H9 (cell line): ENCODE measurements around the gene STK24. TPM values are rescaled to one million over a fixed set of nuclear protein-coding genes. Genes with fewer than 3 reads are reported as not detected.

Source experiments
- DNase-seq: peaks from one replicate; pipeline ENCODE4 v3.0.0-alpha.2; 2017
- H2AFZ ChIP-seq: one replicate; pipeline ENCODE4 v1.6.1; 2013; ENCODE audit warnings: mild to moderate bottlenecking, low read length, control low read depth, moderate library complexity
- H2AK5ac ChIP-seq: 2 replicates; pipeline ENCODE4 v1.6.1; 2013; ENCODE audit warnings: low read length, control low read depth, mixed read lengths; ENCODE audit not compliant: insufficient read length
- H2BK120ac ChIP-seq: one replicate; pipeline ENCODE4 v1.6.1; 2013; ENCODE audit warnings: low read depth, mild to moderate bottlenecking, low read length, control low read depth, inconsistent platforms; ENCODE audit not compliant: poor library complexity, severe bottlenecking
- H2BK12ac ChIP-seq: 2 replicates; pipeline ENCODE4 v1.6.1; 2013; ENCODE audit warnings: low read length, control low read depth, mixed read lengths, low read depth; ENCODE audit not compliant: insufficient read length
- H2BK15ac ChIP-seq: 2 replicates; pipeline ENCODE4 v1.6.1; 2013; ENCODE audit warnings: low read depth, low read length, control low read depth
- H2BK20ac ChIP-seq: one replicate; pipeline ENCODE4 v1.6.1; 2013; ENCODE audit warnings: low read depth, mild to moderate bottlenecking, low read length, control low read depth, inconsistent platforms; ENCODE audit not compliant: poor library complexity, severe bottlenecking
- H2BK5ac ChIP-seq: 2 replicates; pipeline ENCODE4 v1.6.1; 2013; ENCODE audit warnings: low read length, control low read depth, mixed read lengths; ENCODE audit not compliant: insufficient read length
- H3K14ac ChIP-seq: 2 replicates; pipeline ENCODE4 v1.6.1; 2013; ENCODE audit warnings: low read length, control low read depth; ENCODE audit not compliant: insufficient read depth
- H3K18ac ChIP-seq: 2 replicates; pipeline ENCODE4 v1.6.1; 2013; ENCODE audit warnings: low read depth, mild to moderate bottlenecking, mixed read lengths, low read length, control low read depth; ENCODE audit not compliant: insufficient read length
- H3K23ac ChIP-seq: 2 replicates; pipeline ENCODE4 v1.6.1; 2013; ENCODE audit warnings: low read length, control low read depth, mixed read lengths, low read depth; ENCODE audit not compliant: insufficient read length
- H3K23me2 ChIP-seq: 2 replicates; pipeline ENCODE4 v1.6.1; 2013; ENCODE audit warnings: low read depth, mild to moderate bottlenecking, mixed read lengths, low read length, control low read depth; ENCODE audit not compliant: insufficient read length, poor library complexity, severe bottlenecking
- H3K27ac ChIP-seq: 2 replicates; pipeline ENCODE4 v1.5.1; 2013; ENCODE audit warnings: low read length, control low read depth, mixed read lengths, low read depth; ENCODE audit not compliant: insufficient read length
- H3K27me3 ChIP-seq: 2 replicates; pipeline ENCODE4 v1.6.1; 2013; ENCODE audit warnings: low read length, control low read depth, inconsistent platforms; ENCODE audit not compliant: insufficient read depth
- H3K4ac ChIP-seq: 2 replicates; pipeline ENCODE4 v1.6.1; 2013; ENCODE audit warnings: low read depth, mild to moderate bottlenecking, control low read depth, inconsistent platforms, low read length, moderate library complexity
- H3K4me1 ChIP-seq: 2 replicates; pipeline ENCODE4 v1.6.1; 2013; ENCODE audit warnings: low read length, control low read depth, inconsistent platforms; ENCODE audit not compliant: insufficient read depth
- H3K4me2 ChIP-seq: 2 replicates; pipeline ENCODE4 v1.6.1; 2013; ENCODE audit warnings: low read length, control low read depth, mixed read lengths; ENCODE audit not compliant: insufficient read length, insufficient read depth
- H3K56ac ChIP-seq: 2 replicates; pipeline ENCODE4 v1.6.1; 2013; ENCODE audit warnings: low read depth, mild to moderate bottlenecking, mixed read lengths, low read length, control low read depth; ENCODE audit not compliant: insufficient read length
- H3K79me1 ChIP-seq: 2 replicates; pipeline ENCODE4 v1.6.1; 2013; ENCODE audit warnings: low read depth, mild to moderate bottlenecking, moderate library complexity, low read length, control low read depth, inconsistent platforms; ENCODE audit not compliant: insufficient read depth, poor library complexity, severe bottlenecking
- H3K79me2 ChIP-seq: 2 replicates; pipeline ENCODE4 v1.6.1; 2013; ENCODE audit warnings: low read length, control low read depth, inconsistent platforms; ENCODE audit not compliant: insufficient read depth
- H3K9ac ChIP-seq: 2 replicates; pipeline ENCODE4 v1.6.1; 2013; ENCODE audit warnings: low read length, control low read depth, mixed read lengths; ENCODE audit not compliant: insufficient read length; ENCODE audit errors: extremely low read depth
- H3K9me3 ChIP-seq: one replicate; pipeline ENCODE4 v1.6.1; 2013; ENCODE audit warnings: low read depth, low read length, inconsistent platforms; ENCODE audit not compliant: control insufficient read depth
- H3T11ph ChIP-seq: one replicate; pipeline ENCODE4 v1.6.1; 2013; ENCODE audit warnings: mild to moderate bottlenecking, low read length, control low read depth, inconsistent platforms
- H4K20me1 ChIP-seq: one replicate; pipeline ENCODE4 v1.6.1; 2013; ENCODE audit not compliant: control insufficient read depth, insufficient read length, insufficient read depth
- H4K5ac ChIP-seq: 2 replicates; pipeline ENCODE4 v1.6.1; 2013; ENCODE audit warnings: low read depth, mild to moderate bottlenecking, mixed read lengths, low read length, control low read depth; ENCODE audit not compliant: insufficient read length
- H4K8ac ChIP-seq: replicated peaks from 2 replicates; pipeline ENCODE4 v1.6.1; 2013; ENCODE audit warnings: low read length, control low read depth, mixed read lengths, low read depth; ENCODE audit not compliant: insufficient read length
- H4K91ac ChIP-seq: 2 replicates; pipeline ENCODE4 v1.6.1; 2013; ENCODE audit warnings: low read depth, mild to moderate bottlenecking, moderate library complexity, mixed read lengths, low read length, control low read depth; ENCODE audit not compliant: insufficient read length
- H3K27ac Mint-ChIP-seq, 3 experiments: 2 replicates in 2 of 3; 3 replicates in 1 of 3; pipeline ENCODE4 v1.8.0; 2020 to 2021; ENCODE audit warnings: mixed read lengths in 3 of 3, mild to moderate bottlenecking in 1 of 3, moderate library complexity in 1 of 3
- H3K27me3 Mint-ChIP-seq: 2 replicates; pipeline ENCODE4 v1.8.0; 2021; ENCODE audit warnings: low read depth, mild to moderate bottlenecking, moderate library complexity, mixed read lengths
- H3K36me3 Mint-ChIP-seq, 3 experiments: 2 replicates in 2 of 3; 3 replicates in 1 of 3; pipeline ENCODE4 v1.8.0; 2020 to 2021; ENCODE audit warnings: low read depth in 3 of 3, mixed read lengths in 3 of 3; ENCODE audit not compliant: insufficient read depth in 1 of 3
- H3K4me1 Mint-ChIP-seq, 2 experiments: 2 replicates each; pipeline ENCODE4 v1.8.0; 2020; ENCODE audit warnings: mixed read lengths in 2 of 2
- H3K4me3 Mint-ChIP-seq, 2 experiments: 2 replicates in 1 of 2; 3 replicates in 1 of 2; pipeline ENCODE4 v1.8.0; 2020 to 2021; ENCODE audit warnings: mild to moderate bottlenecking in 2 of 2, mixed read lengths in 2 of 2, moderate library complexity in 1 of 2
- H3K9me3 Mint-ChIP-seq, 2 experiments: 2 replicates in 1 of 2; 3 replicates in 1 of 2; pipeline ENCODE4 v1.8.0; 2020; ENCODE audit warnings: mild to moderate bottlenecking in 2 of 2, mixed read lengths in 2 of 2, moderate library complexity in 1 of 2
- CTCF ChIP-seq: fragments of 200-600 bp; sonication (generic); conservative IDR thresholded peaks from 3 replicates; pipeline ENCODE4 v1.8.0; 2021; ENCODE audit warnings: antibody characterized with exemption, mild to moderate bottlenecking
- WGBS: extraction: QIAGEN DNeasy Blood & Tissue Kit; methylation state at CpG from one replicate; pipeline ENCODE4 v1.1.7; 2013; ENCODE audit warnings: missing lambda C conversion rate, low lambda C conversion rate, mixed read lengths; ENCODE audit not compliant: insufficient read length; ENCODE audit errors: extremely low coverage; 5-methylcytosine and 5-hydroxymethylcytosine counted together
- total RNA-seq: library from RNA; stranded (reverse); gene quantifications from 2 replicates; pipeline ENCODE4 v1.2.1, GENCODE V29; 2021

Gene STK24
- total RNA-seq, 1 experiment from 2014 or later: 134 TPM

- Mint-ChIP-seq H3K4me3 (no peak overlapping the region), H3K36me3 (peaks cover 7 to 23% (median 10%) of the 10 kb centered on the region in 3 experiments; a peak in 5 of 7 replicates), H3K9me3 (no peaks in the 10 kb centered on the region), H3K27ac (peak overlapping the region in 1 of 3 experiments; percentile 64; a peak in 2 of 7 replicates), H3K4me1 (peaks cover 49 to 61% of the 10 kb centered on the region in 2 experiments), H3K27me3 (no peaks in the 10 kb centered on the region)
- Histone ChIP-seq H4K8ac (no peak overlapping the region), H4K91ac (no peak overlapping the region), H2AK5ac (no peak overlapping the region), H2BK12ac (no peak overlapping the region), H3K4me1 (peaks cover 10% of the 10 kb centered on the region; the same call in 1 of the 2 replicates), H3T11ph (no peak overlapping the region), H2BK120ac (no peak overlapping the region), H3K79me2 (peaks cover 28% of the 10 kb centered on the region), H3K18ac (no peak overlapping the region), H2BK20ac (no peak overlapping the region), H3K23ac (no peak overlapping the region), H3K4ac (no peak overlapping the region), H3K27me3 (no peaks in the 10 kb centered on the region), H4K20me1 (no peaks in the 10 kb centered on the region), H3K27ac (no peak overlapping the region), H3K23me2 (no peaks in the 10 kb centered on the region), H4K5ac (no peak overlapping the region), H3K56ac (no peak overlapping the region), H3K9ac (no peak overlapping the region), H3K9me3 (no peaks in the 10 kb centered on the region), H2BK15ac (no peak overlapping the region), H3K14ac (no peak overlapping the region), H2BK5ac (no peak overlapping the region), H2AFZ (no peak overlapping the region), H3K79me1 (peaks cover 21% of the 10 kb centered on the region), H3K4me2 (no peak overlapping the region)
- no peak for TF ChIP-seq CTCF
- no CpG with 5 or more reads among the region's 2 CpGs for whole genome bisulfite sequencing
- no peak for DNase-seq
Measured at GRCh38 chr13:98508685-98509084, 68.2 kb downstream of the STK24 start.
